SK-N-SH treated with all-trans-retinoic acid at 6 μM for 48 hours (cell line): ENCODE results near the gene ELFN1.

ENCODE experiments used
- ARNTL ChIP-seq: fragments of 450-650 bp; formaldehyde crosslinking; IDR thresholded peaks from 2 replicates; pipeline ENCODE4 v1.5.0; 2020; ENCODE audit warnings: low read depth, mild to moderate bottlenecking, moderate library complexity, borderline replicate concordance
- CREB5 ChIP-seq: fragments of 250-450 bp; sonication (Bioruptor Pico); IDR thresholded peaks from 2 replicates; pipeline ENCODE4 v1.5.1; 2020; ENCODE audit warnings: low read depth, mild to moderate bottlenecking, moderate library complexity
- ESRRG ChIP-seq: fragments of 250-450 bp; sonication (Bioruptor Pico); IDR thresholded peaks from 2 replicates; pipeline ENCODE4 v1.6.1; 2021; ENCODE audit warnings: mild to moderate bottlenecking
- GLIS3 ChIP-seq: fragments of 250-450 bp; sonication (Bioruptor Pico); IDR thresholded peaks from 2 replicates; pipeline ENCODE4 v1.5.0; 2020; ENCODE audit warnings: mild to moderate bottlenecking, moderate library complexity
- PATZ1 ChIP-seq: fragments of 250-450 bp; sonication (Bioruptor Pico); IDR thresholded peaks from 2 replicates; pipeline ENCODE4 v1.8.0; 2020; ENCODE audit warnings: mild to moderate bottlenecking, moderate library complexity, borderline replicate concordance
- PPARA ChIP-seq: fragments of 250-450 bp; sonication (Bioruptor Pico); IDR thresholded peaks from 2 replicates; pipeline ENCODE4 v1.5.0; 2020; ENCODE audit warnings: mild to moderate bottlenecking, borderline replicate concordance
- RARB ChIP-seq: fragments of 250-450 bp; sonication (Bioruptor Pico); IDR thresholded peaks from 2 replicates; pipeline ENCODE4 v1.8.0; 2021; ENCODE audit warnings: mild to moderate bottlenecking, moderate library complexity
- TCF4 ChIP-seq: fragments of 250-450 bp; sonication (Bioruptor Pico); IDR thresholded peaks from 2 replicates; pipeline ENCODE4 v1.8.0; 2021; ENCODE audit warnings: mild to moderate bottlenecking, moderate library complexity, borderline replicate concordance
- ZFP3 ChIP-seq: fragments of 250-450 bp; sonication (Bioruptor Pico); IDR thresholded peaks from 2 replicates; pipeline ENCODE4 v1.5.0; 2020; ENCODE audit warnings: mild to moderate bottlenecking, moderate library complexity
- ZNF565 ChIP-seq: fragments of 450-650 bp; formaldehyde crosslinking; conservative IDR thresholded peaks from 2 replicates; pipeline ENCODE4 v1.5.0; 2020; ENCODE audit warnings: low read depth, mild to moderate bottlenecking, moderate library complexity
- TF ChIP-seq, protein P1 (sequence below): fragments of 250-450 bp; sonication (Bioruptor Pico); IDR thresholded peaks from 2 replicates; pipeline ENCODE4 v1.5.1; 2021; ENCODE audit warnings: mild to moderate bottlenecking, moderate library complexity

DNA sequence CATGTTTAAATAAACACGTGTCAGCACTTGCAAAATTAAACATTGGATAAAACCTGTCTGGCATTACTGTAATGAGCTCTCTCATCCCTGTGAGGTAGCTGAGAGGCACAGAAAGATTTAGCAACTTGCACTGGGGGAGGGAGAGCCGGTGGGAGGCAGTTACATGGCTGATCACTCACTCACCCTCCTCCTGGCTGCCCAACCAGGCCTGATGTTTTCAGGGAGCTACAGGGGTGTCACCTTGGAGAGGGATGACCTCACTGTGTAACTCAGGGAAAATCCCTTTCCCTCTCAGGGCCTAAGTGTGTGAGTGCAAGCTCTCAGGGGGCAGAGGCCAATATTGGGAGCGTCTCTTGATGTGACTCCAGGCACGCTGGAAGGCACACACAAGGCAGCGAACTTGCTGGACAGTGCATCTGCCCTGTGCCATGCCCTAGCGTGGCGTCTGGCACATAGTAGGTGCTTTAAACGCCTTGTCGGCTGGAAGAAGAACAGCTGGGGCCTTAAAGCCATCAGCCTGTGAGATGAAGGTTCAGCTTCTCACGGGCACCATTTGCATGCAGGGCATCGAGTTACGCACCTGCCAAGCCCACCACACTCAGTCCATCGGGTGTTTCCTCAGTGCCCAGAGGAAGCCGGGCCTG lies 51.1 kb downstream of the ELFN1 start:
- no peak for TF ChIP-seq ZFP3
- no peak for TF ChIP-seq PATZ1
- no peak for TF ChIP-seq GLIS3 (CRISPR knock-in tag)
- TF ChIP-seq TCF4 (CRISPR knock-in tag), result no peak
- TF ChIP-seq RARB (CRISPR knock-in tag), result no peak
- no peak for TF ChIP-seq ESRRG
- TF ChIP-seq, protein P1, sequence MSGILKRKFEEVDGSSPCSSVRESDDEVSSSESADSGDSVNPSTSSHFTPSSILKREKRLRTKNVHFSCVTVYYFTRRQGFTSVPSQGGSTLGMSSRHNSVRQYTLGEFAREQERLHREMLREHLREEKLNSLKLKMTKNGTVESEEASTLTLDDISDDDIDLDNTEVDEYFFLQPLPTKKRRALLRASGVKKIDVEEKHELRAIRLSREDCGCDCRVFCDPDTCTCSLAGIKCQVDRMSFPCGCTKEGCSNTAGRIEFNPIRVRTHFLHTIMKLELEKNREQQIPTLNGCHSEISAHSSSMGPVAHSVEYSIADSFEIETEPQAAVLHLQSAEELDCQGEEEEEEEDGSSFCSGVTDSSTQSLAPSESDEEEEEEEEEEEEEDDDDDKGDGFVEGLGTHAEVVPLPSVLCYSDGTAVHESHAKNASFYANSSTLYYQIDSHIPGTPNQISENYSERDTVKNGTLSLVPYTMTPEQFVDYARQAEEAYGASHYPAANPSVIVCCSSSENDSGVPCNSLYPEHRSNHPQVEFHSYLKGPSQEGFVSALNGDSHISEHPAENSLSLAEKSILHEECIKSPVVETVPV (CRISPR knock-in tag), result no peak
- no peak for TF ChIP-seq ARNTL
- TF ChIP-seq PPARA (CRISPR knock-in tag), result no peak
- TF ChIP-seq ZNF565 (CRISPR knock-in tag), result no peak
- no peak for TF ChIP-seq CREB5
